ENCODE results near the gene MT1H.

- TF ChIP-seq CTCF (IDR thresholded peaks at IDR 0.05) (peak in 3 of 4 experiments; percentile 67 to 74 (median 71)), POLR2A (IDR thresholded peaks at IDR 0.05) (no peak), EP300 (IDR thresholded peaks at IDR 0.05) (no peak)
These were observed 4.3 kb downstream of the MT1H start for GRCh38 chr16:56673921-56674320.
